ENCODE results near the gene SMLR1. TPM values are rescaled to one million over a fixed set of nuclear protein-coding genes. Genes with fewer than 3 reads are reported as not detected.

The SMLR1 gene
- total RNA-seq, 1 experiment from 2014 or later, result not detected

DNA sequence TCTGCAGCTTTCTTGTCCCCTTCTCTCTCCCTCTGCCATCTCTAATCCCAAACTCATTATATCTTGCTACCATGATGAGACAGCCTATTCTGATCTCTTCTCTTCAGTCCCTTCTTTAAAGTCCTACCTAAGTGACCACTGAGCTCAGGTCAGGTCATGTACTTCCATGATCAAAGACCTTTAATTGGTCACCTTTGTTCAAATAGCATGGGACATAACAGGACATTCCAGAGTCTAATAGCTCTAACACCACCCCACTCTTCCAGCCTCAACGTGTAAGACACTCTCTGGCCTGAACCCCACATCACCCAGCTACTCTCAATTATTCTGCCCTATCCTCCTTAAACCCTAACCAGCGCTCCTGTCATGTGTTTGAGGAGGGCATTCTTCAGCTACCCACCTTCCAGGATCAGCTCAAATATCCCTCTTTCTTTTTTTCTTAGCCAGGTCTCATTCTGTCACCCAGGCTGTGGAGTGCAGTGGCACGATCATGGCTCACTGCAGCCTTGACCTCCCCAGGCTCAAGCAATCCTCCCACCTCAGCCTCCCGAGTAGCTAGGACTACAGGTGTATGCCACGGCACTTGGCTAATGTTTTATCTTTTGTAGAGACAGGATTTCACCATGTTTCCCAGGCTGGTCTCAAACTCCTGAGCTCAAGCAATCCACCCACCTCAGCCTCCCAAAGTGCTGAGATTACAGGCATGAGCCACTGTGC lies 2.1 kb upstream of the SMLR1 start:
- DNase-seq (ENCODE audit: low read depth), result no peak

DNA sequence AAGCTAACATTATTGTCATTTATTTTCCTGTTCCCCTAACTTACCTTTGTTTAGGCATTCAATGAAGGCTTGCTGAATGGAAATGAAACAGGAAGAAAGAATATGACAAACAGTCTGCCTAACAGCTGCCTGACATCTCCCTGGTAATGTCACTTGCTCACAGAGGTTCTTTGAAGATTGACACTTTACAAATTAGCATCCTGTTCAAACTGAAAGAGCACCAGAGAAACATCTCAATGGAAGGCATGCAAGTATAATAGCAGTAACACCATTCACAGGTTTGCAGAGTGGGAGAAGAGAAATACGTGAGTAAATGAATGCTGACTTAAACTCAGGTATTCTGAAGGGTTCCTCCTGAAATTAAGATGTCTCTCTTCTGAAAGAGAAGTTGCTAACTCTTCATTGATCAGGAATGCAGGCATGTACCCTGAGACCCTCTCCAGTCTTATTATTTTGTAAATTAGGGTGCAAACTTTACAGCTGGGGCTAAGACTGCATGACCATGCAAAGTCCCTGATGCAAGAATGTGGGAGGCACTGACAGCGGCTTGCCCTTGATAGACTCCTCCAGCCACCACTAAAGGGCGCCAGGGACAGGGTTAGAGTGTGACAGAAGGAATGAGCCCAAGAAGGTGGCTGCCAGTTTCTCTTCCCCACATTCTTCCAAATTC lies 1.3 kb upstream of the SMLR1 start:
- no peak for DNase-seq (ENCODE audit: low read depth)

DNA sequence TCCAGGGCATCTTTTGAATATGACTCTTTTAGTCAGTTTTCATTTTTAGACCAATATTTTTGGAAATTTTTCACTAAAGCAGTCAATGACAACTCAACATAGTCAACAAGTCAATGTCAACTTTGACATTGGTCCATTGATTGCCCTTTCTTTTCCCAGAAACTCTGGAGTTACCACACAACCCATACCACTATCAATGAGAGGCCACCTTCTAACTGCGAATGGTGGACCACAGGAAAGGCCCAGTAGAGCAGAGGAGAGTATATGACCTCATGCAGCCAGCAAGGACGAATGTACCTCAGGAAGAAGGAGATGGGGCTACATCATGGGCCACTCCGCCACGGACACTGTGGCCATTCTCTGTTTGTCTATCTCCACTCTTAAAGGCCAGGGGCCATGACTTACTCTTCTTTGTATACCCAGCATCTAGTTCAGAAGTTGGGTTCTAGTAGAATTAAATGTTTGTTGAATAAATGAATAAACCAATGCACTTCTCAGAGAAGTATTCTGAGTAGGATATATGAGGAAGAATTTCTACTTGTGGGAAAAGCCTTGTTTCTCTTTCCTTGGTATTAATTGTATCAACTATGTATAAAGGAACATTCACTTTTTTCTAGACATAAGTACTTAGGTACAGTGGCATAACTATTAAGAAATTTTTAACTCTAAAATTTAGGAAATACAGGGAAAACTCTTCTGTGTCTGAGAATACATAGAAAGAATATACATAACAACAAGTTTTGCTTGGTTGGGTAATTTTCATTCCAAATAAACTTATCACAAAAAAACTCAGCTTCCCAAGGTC lies 562 bp upstream of the SMLR1 start:
- no peak for DNase-seq (ENCODE audit: low read depth)

DNA sequence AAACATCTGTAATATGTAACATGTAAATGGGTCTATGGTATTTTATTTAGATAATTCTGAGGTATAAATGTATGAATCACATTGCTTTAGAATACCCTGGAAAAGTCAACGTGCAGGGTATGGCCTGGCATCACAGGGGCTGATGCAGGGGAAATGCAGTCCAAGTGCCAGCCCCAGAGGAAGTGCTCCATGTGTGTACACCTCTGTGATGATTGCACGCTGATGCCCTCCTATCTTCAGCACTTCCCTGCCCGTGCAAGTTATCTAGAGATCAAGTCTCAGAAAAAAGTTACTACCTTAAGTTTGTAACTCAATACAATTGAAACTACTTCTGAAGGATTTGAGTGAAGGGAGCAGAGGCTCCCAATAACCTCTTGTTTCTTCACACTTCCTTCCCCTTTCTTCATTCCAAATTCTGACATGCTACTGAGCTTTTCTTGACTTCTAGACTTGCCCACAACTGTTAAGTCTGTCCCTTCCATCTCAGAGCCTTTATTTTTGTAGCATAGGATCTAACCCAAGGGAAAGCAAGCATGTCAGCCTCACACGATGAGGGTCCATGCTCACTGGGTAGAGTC lies 2.2 kb downstream of the SMLR1 start:
- no peak for DNase-seq (ENCODE audit: low read depth)

DNA sequence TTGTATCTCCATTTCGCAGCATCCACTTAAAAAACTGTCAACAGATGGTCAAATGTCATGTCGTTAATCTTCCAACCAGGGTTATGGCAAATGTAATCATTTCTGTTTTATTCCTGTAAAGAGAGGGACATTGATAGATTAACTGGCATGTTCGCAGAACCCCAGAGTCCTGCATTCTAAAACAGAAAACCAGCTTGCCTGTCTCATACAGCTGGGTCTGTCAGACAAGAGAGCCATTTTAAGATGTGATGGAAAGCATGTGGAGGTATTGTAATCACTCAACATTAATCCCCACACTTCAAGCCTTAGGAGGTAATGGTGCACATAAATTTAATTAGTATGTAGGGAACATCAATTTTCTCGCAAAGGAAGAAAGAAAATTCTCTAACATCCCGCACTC lies 4.4 kb downstream of the SMLR1 start:
- DNase-seq (ENCODE audit: low read depth), result no peak

DNA sequence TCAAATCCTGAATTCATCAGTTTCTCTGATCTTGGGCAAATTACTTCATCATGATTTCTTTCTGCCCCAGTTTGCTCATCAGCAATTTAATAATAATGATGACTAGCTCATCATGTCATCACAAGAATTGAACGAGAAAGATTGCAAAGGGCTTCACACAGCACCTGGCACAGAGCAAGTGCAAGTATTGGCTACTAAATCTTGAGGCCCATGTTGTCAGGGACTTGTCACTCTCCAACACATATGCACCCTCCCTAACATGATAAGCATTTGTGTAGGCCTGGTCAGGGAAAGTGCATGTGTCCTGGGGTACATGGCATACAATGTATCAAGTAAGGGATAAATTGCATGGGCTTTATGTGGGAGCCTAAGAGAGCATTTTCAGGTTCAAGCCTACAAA lies 6.4 kb downstream of the SMLR1 start:
- no peak for DNase-seq (ENCODE audit: low read depth)

DNA sequence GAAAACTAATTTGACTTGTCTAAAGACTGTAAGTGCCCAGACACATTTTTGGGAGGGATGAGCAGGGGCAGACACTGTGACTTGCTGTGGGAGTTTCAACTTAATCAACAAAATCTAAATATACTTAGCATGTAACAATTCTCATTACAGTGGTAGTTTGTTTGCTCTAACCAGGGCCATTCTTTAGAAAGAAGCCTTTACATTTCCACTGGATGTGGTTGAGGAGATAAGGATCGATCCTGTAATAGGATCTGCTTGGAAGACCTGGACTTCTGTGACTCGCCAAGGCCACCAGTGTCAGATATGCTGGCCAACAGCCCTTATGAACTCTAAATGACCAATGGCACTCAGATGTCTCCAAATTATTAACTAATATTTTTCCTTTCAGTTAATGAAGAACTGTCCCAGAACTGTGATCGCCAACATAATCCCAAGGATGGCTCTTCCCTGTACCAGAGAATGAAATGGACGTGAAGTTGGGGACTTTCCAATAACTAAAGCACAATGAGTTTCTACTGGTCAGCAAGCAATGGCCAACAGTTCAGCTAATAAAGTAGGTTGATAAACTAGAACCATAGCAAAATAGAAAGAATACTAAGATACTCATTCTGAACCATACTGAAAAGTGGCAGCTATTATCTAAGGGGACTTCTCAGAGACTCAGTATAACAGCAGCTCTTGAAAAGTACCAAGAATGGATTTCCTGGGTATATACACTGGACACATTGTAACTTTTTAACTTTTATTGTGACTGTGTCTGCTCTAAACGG lies 7.5 kb downstream of the SMLR1 start:
- DNase-seq (ENCODE audit: low read depth), result no peak

DNA sequence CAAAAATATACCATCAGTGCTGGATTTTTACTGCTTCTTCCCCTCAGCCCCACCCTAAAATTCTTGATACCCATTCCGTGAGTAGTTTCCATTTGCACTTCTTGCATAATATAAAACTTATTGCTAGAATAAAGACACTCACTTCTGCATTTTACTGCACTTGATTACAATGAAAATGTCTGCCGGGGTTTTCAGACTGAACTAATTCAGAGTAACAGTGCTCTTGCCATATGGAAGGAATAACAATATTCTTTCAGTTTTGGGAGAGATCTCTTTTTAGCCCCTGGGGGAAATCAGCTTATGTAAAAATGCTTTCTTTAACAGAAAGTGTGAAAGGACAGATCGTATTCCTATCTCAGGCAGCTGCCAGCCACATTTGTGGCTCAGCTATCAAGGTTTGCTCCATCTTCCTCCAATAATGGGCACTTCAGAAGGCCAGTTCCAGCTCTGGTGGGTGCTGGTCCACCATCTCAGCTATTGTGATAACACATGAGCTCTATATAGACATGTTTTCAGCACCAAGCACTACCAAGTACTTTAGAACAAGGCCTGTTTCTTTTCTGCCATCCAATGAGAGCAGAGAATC lies 8.9 kb downstream of the SMLR1 start:
- DNase-seq (ENCODE audit: low read depth), result no peak

DNA sequence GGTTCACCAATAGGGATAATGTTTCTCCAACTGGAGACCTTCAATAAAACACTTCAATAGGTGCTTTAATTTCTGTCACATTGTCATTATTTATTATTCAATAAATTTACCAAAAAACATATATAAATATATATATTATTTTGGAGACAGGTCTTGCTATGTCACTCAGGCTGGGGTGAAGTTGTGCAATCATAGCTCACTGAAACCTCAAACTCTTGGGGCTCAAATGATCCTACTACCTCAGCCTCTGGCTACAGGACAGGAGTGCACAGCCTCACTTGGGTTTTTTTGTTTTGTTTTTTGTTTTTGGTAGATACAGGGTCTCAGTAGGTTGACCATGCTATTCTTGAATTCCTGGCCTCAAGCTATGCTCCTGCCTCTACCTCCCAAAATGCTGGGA lies 9.9 kb downstream of the SMLR1 start:
- no peak for DNase-seq (ENCODE audit: low read depth)

DNA sequence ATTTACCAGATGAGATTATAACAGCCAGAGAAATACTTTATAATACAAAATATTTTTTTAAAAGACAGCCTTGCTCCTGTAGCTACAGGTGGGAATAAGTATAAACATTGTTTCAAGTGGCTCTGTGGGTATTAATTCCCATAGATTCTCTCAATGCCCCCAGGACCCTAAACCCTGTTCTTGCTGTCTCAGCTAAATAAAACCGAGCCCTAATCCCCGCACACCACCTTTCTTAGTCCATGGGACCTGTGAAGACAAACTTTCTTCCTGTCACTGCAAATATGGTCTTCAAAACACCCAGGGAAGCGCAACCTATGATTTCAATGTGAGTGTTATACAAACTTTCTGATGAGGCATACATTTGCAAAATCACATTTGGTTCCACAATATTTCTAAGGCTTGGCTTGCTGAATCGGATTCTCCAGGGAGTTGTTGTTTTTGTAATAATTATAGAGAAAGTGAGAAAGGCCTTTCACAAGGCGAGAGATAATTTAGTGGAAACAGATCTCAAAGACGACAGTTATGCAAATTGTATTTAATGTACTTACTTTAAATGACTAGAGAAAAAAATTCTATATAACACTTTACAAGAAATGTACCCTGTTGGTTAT lies 11.1 kb downstream of the SMLR1 start:
- no peak for DNase-seq (ENCODE audit: low read depth)

DNA sequence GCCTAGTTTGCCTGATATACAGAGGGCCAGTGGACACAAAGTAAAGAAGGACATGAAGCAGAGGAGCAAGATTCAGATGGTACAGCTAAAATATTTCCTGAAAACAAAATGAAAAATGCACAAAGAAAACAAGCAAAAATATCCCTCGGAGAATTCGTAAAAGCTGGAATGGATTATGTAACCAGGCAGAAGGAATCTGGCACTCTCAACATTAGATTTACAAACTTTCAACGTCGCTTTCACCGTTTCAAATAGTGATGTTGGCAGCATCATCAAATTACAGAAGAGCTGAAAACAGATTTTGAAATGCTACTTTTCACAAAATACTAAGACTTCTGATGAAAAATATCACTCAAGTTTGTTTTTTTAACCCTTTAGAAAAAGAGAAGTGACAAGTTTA lies 11.7 kb downstream of the SMLR1 start:
- DNase-seq (ENCODE audit: low read depth), result no peak

DNA sequence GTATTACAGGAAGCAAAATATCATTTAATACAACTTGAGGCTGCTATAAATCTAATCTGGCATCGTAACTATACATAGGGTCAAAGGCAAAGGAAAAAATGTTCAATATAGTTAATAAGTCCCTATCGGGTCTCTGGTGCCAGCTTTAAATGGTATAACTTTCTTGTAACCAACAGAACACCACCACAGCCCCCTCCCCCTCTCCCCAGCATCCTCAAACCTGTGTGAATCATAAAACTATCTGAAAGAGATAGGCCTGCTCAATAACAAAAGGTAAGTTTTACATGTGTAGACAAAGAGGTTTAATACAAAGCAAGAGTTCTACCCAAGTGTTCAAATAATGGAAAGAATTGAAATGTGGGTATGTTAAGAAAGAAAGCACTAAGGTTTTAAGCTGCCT lies 12.2 kb downstream of the SMLR1 start:
- no peak for DNase-seq (ENCODE audit: low read depth)

DNA sequence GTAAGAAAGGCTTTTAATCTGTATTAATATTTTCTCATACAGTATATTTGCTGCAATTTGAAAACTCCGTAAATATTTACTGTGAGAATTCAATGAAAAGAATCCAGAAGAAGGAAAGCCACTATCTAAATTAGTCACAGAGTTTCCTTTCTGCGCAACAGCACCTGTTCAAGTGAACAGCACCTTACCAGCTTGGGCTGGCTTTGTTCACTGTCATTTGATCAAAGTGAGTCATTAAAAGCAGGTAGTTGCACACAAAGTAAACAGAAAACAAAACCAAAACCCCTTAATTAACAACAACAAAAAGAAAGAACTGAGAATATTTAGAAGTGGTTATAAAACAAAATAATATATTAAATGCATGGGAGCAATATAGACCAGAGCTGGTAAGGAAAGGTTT lies 12.8 kb downstream of the SMLR1 start:
- no peak for DNase-seq (ENCODE audit: low read depth)

DNA sequence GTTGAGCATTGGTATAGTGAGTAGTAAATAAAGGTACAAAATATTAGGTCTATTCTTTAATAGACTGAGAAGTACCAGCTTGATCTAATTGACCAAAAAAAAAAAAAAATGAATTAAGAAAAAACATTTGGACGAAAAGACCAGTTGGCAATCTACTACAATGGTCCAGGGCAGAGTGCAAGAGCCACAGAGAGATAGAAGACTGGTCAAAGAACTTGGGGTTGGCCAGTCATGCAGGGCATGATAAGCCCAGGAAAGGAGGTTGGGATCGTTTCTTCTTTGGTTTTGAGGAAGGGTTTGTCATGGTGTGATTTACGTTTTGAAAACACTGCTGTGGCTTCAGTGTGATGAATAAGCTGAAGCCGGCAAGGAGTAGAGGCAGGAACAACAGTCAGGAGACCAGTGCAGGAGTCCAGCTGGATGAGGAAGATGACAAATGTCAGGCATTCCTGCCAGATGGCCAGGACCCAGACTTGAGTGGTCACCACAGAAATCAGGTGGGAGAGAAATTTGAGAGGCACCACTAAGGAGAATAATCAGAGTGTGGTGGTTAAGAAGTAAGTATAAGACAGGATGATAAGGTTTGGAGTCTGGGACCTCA lies 14.0 kb downstream of the SMLR1 start:
- peak; percentile 11 for DNase-seq (ENCODE audit: low read depth)

DNA sequence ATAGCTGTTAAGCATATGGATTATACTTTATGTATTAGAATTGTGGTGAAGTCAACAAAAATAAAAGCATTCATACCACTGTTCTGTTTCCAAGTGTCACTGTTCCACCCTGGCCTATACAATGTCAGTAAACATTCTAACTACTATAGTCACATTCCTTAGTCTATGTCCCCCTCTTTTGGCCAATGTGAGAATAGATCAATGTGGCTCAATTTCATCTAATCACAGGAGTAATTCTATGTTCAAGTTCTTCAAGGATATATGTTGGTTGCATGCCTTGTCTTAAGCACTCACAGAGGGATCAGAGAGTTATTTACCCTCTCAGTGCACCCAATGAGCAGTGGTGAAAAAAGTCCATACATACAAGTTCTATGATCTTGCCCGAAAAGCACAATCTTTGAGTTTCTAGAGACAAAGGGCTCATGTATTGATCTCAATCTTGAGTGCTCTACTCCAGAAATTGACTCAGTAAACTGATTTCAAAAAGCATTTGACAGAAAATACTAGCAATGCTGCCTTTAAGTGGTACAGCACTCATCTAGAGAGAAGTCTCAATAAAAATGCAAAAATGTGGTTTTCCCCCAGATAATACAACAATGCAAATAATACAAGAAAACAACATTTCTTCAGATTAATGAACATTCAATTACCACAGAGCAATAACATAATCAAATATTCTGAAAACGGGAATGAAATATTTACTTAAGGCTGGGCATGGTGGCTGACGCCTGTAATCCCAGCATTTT lies 16.5 kb downstream of the SMLR1 start:
- DNase-seq (ENCODE audit: low read depth), result peak; percentile 39

DNA sequence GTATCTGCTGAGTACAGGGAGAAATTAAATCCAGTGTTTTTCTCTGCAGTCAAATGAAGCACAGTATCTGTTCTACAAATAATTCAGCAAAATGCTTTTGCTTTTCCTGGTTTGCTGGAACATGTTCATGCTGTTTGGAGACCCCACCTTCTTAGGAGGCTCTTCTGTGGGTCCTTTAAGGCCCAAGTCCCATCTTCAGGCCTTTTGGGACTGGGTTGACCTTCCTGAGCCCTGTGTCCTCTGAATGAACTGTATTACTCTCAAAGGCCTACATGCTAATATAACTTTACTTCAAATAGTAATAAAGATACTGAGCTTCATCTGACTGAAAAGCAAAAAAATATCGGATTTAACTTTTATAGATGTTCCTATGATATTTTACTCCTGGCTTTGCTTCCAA lies 19.3 kb downstream of the SMLR1 start:
- DNase-seq (ENCODE audit: low read depth), result no peak

DNA sequence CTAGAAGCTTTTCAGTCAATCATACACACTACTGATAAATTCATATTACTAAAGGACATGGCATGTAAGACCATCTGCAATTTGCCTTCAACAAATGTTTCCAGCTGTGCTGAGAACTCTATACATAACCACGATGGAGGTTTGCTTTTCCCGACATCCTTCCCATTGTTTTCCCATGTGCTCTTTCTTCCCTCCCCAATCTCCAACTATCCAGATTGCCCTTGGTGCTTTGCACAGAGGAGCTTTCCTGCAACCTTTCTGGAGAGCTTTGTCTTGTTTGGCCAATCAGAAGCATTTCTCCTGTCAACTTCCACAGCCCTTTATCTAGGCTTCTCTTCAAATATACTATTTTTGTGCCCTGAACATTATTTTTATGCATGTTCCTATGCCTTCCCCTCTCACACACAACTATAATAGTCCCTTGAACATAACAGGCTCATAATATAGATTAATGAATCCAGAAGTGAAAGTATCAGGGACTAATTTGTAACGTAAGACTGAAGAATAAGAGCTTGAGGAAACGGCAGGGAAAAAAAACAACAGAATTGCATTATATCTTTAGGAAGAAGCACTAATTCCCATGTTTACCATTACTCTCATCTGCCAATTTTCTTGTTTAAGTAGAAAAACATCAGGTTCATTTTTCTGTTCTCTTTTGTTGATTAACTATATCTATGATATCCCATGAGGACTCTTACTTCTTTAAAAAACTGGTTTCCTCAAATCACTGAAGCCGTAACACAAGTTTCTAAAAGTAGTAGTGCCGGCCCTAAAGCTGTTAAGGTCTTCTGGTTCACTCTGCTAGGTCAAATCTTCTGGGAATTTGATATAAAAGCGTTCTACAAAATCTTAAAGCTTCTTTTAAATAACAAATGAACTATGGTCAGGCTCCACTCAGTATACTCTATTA lies 20.1 kb downstream of the SMLR1 start:
- no peak for DNase-seq (ENCODE audit: low read depth)

DNA sequence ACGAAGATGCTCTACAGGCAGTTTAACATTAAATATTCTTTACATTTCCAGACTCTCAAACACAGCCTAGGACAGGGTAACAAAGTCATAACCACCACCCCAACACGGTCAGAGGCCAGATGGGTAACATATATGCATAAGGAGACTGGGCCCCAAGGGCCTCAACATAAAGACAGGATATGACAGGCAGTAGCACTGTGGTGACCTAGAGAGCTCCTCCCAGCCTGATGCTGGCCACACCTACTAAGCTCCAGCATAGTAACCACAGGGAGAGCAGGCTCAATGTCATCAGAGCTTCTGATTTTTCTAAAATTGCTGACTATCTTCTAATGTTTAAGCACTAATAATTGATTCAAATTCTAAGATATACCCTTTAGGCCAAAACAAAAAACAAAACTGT lies 21.7 kb downstream of the SMLR1 start:
- DNase-seq (ENCODE audit: low read depth), result no peak

DNA sequence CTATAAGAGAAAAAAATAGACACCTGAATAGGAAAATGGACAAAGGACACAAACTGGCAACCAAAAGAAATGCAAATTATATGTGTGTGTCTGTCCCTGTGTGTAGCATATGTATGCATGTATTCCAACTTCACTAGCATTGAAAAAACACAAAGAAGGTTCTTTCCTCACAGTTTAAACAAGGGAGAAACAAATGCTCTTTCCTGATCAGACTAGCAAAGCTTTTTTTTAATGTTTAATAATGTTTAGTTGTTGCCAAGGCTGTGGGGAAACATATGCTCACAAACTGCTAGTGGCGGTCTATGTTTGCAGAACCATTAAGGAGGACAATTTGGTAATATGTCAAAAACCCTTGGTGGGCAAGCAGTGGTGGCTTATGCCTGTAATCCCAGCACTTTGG lies 22.4 kb downstream of the SMLR1 start:
- DNase-seq (ENCODE audit: low read depth), result no peak

All from LHCN-M2 (cell line).